Measurements from ENCODE around the gene PLXNA2. TPM values are rescaled to one million over a fixed set of nuclear protein-coding genes. Genes with fewer than 3 reads are reported as not detected.

Gene PLXNA2
- total RNA-seq, 1 experiment from 2014 or later = 0.89 TPM

GRCh38 chr1:208166340-208167138 is 77.6 kb downstream of the PLXNA2 start:
- Histone ChIP-seq H3K79me2 (ENCODE audit: insufficient read depth, low read length) (no peaks in the 10 kb centered on the region), H3K9me3 (ENCODE audit: control insufficient read depth in 1 of 2, insufficient read depth in 1 of 2, low read depth in 1 of 2, low read length in 2 of 2) (no peaks in the 10 kb centered on the region), H3K9me2 (ENCODE audit: insufficient read depth) (no peaks in the 10 kb centered on the region), H3K9ac (ENCODE audit: low read length) (no peak overlapping the region), H4K20me1 (ENCODE audit: insufficient read depth) (no peaks in the 10 kb centered on the region), H3K27ac (ENCODE audit: low read depth, low read length) (no peak overlapping the region), H3K4me2 (ENCODE audit: low read length) (no peak overlapping the region), H3K27me3 (ENCODE audit: insufficient read depth, low read length) (peaks cover 28% of the 10 kb centered on the region), H3K4me1 (ENCODE audit: control insufficient read depth in 1 of 2, insufficient read depth in 2 of 2, low read length in 2 of 2) (no peaks in the 10 kb centered on the region), H2AFZ (ENCODE audit: low read depth, low read length, poor library complexity, severe bottlenecking) (no peak overlapping the region), H3K36me3 (ENCODE audit: control insufficient read depth in 1 of 2, insufficient read depth in 2 of 2, low read length in 2 of 2) (no peaks in the 10 kb centered on the region), H3K4me3 (replicated peaks in 1 of 2; ENCODE audit: low read depth in 1 of 2, low read length in 2 of 2) (no peak overlapping the region)
- ChIA-PET CTCF (no interaction called here), RAD21 (ENCODE audit: low non-redundant PET in 1 of 2, low total read pairs in 2 of 2, uncharacterized antibody in 2 of 2, unreplicated experiment in 2 of 2) (no interaction called here), POLR2A (no interaction called here)
- no TSS peak for BruUV-seq (replicated peaks)
- intact Hi-C loops (cut with micrococcal nuclease) = no loop called here
- ATAC-seq = no peak
- no peak for DNase-seq (ENCODE audit: low read depth, low spot score)
- TF ChIP-seq MAX (IDR thresholded peaks at IDR 0.05) (no peak), POLR2A (IDR thresholded peaks at IDR 0.05; ENCODE audit: borderline replicate concordance, extremely low read depth, insufficient read depth, insufficient read length) (no peak), JUND (IDR thresholded peaks at IDR 0.05) (no peak)

- ChIA-PET CTCF (no interaction called here), RAD21 (ENCODE audit: low non-redundant PET in 1 of 2, low total read pairs in 2 of 2, uncharacterized antibody in 2 of 2, unreplicated experiment in 2 of 2) (no interaction called here), POLR2A (no interaction called here)
- H3K4me2 ChIP-seq (ENCODE audit: low read length) = no peak overlapping the region
- no peak for ATAC-seq
- H3K36me3 ChIP-seq (ENCODE audit: control insufficient read depth in 1 of 2, insufficient read depth in 2 of 2, low read length in 2 of 2) = no peaks in the 10 kb centered on the region
- no peaks in the 10 kb centered on the region for H3K4me1 ChIP-seq (ENCODE audit: control insufficient read depth in 1 of 2, insufficient read depth in 2 of 2, low read length in 2 of 2)
- no peak overlapping the region for H3K27ac ChIP-seq (ENCODE audit: low read depth, low read length)
- no peak overlapping the region for H3K4me3 ChIP-seq (replicated peaks in 1 of 2; ENCODE audit: low read depth in 1 of 2, low read length in 2 of 2)
- no peaks in the 10 kb centered on the region for H4K20me1 ChIP-seq (ENCODE audit: insufficient read depth)
- no peaks in the 10 kb centered on the region for H3K79me2 ChIP-seq (ENCODE audit: insufficient read depth, low read length)
- no peak overlapping the region for H2AFZ ChIP-seq (ENCODE audit: low read depth, low read length, poor library complexity, severe bottlenecking)
- peaks cover 35% of the 10 kb centered on the region for H3K27me3 ChIP-seq (ENCODE audit: insufficient read depth, low read length)
- BruUV-seq (replicated peaks) = no TSS peak
- no peak for TF ChIP-seq EZH2phosphoT487 (IDR thresholded peaks at IDR 0.05; ENCODE audit: borderline replicate concordance)
- TF ChIP-seq RAD21 (IDR thresholded peaks at IDR 0.05; ENCODE audit: low read depth) = no peak
- TF ChIP-seq YY1 (IDR thresholded peaks at IDR 0.05; ENCODE audit: extremely low read depth, insufficient replicate concordance, low read depth, low read length) = no peak
- TF ChIP-seq CEBPB (IDR thresholded peaks at IDR 0.05; ENCODE audit: low read depth) = no peak
- no peak for TF ChIP-seq EGR1 (IDR thresholded peaks at IDR 0.05; ENCODE audit: low read depth)
- no peak for TF ChIP-seq EZH2 (IDR thresholded peaks at IDR 0.05)
- no peak for TF ChIP-seq ZFX (IDR thresholded peaks at IDR 0.05)
- no peak for TF ChIP-seq MAX (IDR thresholded peaks at IDR 0.05)
- TF ChIP-seq POLR2AphosphoS5 (IDR thresholded peaks at IDR 0.05; ENCODE audit: low read depth, low read length) = no peak
- no peak for TF ChIP-seq ATF3 (IDR thresholded peaks at IDR 0.05)
- TF ChIP-seq ELF1 (IDR thresholded peaks at IDR 0.05; ENCODE audit: borderline replicate concordance, low read depth) = no peak
- TF ChIP-seq SRF (IDR thresholded peaks at IDR 0.05; ENCODE audit: low read depth) = no peak
- no peak for TF ChIP-seq ZNF274 (IDR thresholded peaks at IDR 0.05; ENCODE audit: low read depth, low read length)
- TF ChIP-seq POLR2A (IDR thresholded peaks at IDR 0.05; ENCODE audit: borderline replicate concordance, extremely low read depth, insufficient read depth, insufficient read length) = no peak
- TF ChIP-seq ZBTB33 (IDR thresholded peaks at IDR 0.05; ENCODE audit: extremely low read depth, insufficient replicate concordance, low read length) = no peak
- no peak for TF ChIP-seq SP1 (IDR thresholded peaks at IDR 0.05; ENCODE audit: low read depth)
- no peak for TF ChIP-seq FOSL1 (IDR thresholded peaks at IDR 0.05; ENCODE audit: low read depth)
- DNase-seq (ENCODE audit: low read depth, low spot score) = no peak
- H3K9me3 ChIP-seq (ENCODE audit: control insufficient read depth in 1 of 2, insufficient read depth in 1 of 2, low read depth in 1 of 2, low read length in 2 of 2) = no peaks in the 10 kb centered on the region
- H3K9ac ChIP-seq (ENCODE audit: low read length) = no peak overlapping the region
- no peaks in the 10 kb centered on the region for H3K9me2 ChIP-seq (ENCODE audit: insufficient read depth)
- intact Hi-C loops (cut with micrococcal nuclease) = no loop called here
Observed at GRCh38 chr1:208165659-208166058, 78.5 kb downstream of the PLXNA2 start.

Data from HCT116 (cell line).